WERI-Rb-1 (cell line): ENCODE results near the gene TMEM254.
A peak's percentile ranks its signal among the peaks of the same experiment; 100 is the strongest.

Experiments
- DNase-seq: peaks from one replicate; pipeline ENCODE4 v3.0.0-alpha.2; 2020
- H3K27ac ChIP-seq: fragments of 250-450 bp; sonication (Bioruptor Pico); 2 replicates; pipeline ENCODE4 v1.5.1; 2020; ENCODE audit warnings: mild to moderate bottlenecking, moderate library complexity
- H3K27me3 ChIP-seq: fragments of 250-450 bp; sonication (Bioruptor Pico); 2 replicates; pipeline ENCODE4 v1.5.1; 2021; ENCODE audit warnings: mild to moderate bottlenecking, low read depth, moderate library complexity; ENCODE audit not compliant: insufficient read depth, severe bottlenecking
- H3K36me3 ChIP-seq: fragments of 250-450 bp; sonication (Bioruptor Pico); 2 replicates; pipeline ENCODE4 v1.5.1; 2020; ENCODE audit warnings: mild to moderate bottlenecking, moderate library complexity
- H3K4me3 ChIP-seq: 2 replicates; pipeline ENCODE4 v1.5.1; 2011; ENCODE audit warnings: low read depth, mild to moderate bottlenecking, control low read depth, low read length
- H3K9me3 ChIP-seq: fragments of 250-450 bp; sonication (Bioruptor Pico); 2 replicates; pipeline ENCODE4 v1.5.1; 2021; ENCODE audit warnings: mild to moderate bottlenecking, moderate library complexity; ENCODE audit not compliant: severe bottlenecking
- TF ChIP-seq, protein P1 (sequence below): IDR thresholded peaks from 2 replicates; pipeline ENCODE4 v1.5.1; 2011; ENCODE audit warnings: low read depth, mild to moderate bottlenecking, control low read depth, inconsistent platforms, low read length

TMEM254 gene

DNA sequence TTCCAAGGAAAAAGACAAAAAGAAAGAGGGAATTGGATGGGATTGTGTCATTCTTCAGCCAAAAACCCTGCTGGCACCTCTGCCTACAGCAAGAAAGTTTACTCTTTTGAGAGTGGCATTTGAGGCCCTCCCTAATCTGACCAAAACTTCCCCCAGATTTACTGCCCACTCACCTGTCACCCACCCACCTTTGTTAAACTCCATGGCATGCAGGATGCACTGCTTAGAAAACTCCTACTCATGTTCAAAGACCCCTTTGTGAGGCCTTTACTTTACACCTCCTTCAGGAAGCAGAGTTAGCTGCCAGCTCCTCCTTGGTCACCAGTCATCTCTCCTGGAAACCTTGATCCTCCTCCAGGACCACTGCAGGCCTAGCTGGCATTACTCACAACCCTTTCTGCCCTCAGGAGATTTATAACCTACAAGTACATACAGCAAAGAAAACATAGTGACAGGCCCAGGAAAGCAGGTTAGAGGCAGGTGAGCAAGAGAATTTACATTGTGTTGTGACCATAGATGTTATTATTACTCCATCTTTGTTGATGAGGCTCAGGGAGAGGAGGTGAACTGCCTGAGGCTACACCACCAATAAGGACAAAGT lies 43.7 kb downstream of the TMEM254 start:
- TF ChIP-seq, protein P1, sequence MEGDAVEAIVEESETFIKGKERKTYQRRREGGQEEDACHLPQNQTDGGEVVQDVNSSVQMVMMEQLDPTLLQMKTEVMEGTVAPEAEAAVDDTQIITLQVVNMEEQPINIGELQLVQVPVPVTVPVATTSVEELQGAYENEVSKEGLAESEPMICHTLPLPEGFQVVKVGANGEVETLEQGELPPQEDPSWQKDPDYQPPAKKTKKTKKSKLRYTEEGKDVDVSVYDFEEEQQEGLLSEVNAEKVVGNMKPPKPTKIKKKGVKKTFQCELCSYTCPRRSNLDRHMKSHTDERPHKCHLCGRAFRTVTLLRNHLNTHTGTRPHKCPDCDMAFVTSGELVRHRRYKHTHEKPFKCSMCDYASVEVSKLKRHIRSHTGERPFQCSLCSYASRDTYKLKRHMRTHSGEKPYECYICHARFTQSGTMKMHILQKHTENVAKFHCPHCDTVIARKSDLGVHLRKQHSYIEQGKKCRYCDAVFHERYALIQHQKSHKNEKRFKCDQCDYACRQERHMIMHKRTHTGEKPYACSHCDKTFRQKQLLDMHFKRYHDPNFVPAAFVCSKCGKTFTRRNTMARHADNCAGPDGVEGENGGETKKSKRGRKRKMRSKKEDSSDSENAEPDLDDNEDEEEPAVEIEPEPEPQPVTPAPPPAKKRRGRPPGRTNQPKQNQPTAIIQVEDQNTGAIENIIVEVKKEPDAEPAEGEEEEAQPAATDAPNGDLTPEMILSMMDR, result no peak
- no peak for DNase-seq
- Histone ChIP-seq H3K27me3 (no peaks in the 10 kb centered on the region), H3K9me3 (no peaks in the 10 kb centered on the region), H3K36me3 (no peaks in the 10 kb centered on the region), H3K27ac (no peak overlapping the region), H3K4me3 (no peak overlapping the region)

DNA sequence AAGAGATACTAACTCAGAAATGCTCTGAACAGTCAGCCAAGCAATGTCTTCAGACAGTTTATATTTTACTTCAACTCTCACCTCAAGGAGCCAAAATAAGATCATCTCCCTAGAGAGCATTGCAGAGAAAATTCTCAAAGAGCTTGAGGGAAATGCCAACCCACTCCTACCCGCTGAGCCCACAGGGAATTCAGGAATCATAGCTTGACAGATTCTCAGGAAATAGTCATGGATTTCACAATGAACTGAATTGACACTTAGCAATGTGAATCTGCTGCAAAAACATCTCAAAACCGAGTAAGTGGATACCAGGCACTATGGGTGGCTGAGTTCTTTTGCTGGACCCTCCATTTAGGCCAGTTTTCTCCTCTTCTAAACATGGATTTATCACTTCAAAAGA lies 44.3 kb downstream of the TMEM254 start:
- no peaks in the 10 kb centered on the region for H3K36me3 ChIP-seq
- H3K27ac ChIP-seq, result no peak overlapping the region
- no peaks in the 10 kb centered on the region for H3K27me3 ChIP-seq
- DNase-seq, result no peak
- no peaks in the 10 kb centered on the region for H3K9me3 ChIP-seq
- TF ChIP-seq, protein P1, result no peak
- no peak overlapping the region for H3K4me3 ChIP-seq

DNA sequence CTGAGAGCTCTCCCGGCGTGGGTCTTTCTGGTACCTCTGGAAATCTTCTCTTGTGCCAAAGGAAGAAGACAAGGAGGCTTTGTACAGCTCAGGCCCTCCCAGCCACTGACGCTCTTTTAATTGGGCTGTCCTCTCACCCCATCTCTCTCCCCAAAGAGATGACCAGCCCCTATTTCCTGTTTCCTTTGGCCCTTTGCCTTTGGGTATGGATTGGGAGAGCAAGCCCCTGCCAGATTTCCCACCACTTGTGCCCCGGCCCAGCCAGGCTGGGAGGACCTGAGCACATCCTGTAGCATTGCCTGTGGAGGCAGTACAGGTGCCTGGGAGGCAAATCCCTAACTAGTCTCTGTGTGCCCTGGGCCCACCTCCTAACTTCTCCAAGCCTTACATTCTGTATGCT lies 48.4 kb downstream of the TMEM254 start:
- Histone ChIP-seq H3K27ac (no peak overlapping the region), H3K27me3 (no peaks in the 10 kb centered on the region)
- no peak for DNase-seq

DNA sequence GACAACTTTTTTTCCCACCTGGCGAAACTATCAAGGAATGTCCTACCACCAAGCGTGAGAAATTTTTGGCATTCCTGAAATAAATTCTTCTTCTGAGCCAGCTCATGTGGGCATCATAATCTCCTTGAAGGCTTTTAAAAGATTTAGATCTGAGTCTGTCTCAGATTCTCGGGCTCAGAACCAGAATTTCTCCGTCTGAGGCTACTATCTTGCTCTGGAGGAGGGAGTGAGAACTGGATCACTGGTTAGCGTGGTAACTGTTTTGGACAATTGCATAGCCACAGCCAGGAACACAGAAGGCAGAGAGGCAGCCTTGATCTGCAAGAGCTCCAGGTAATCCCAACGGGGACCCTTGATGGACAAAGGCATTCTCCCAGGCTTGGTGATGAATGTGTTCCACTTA lies 53.0 kb downstream of the TMEM254 start:
- H3K27me3 ChIP-seq, result peaks cover 3% of the 10 kb centered on the region
- no peaks in the 10 kb centered on the region for H3K9me3 ChIP-seq
- H3K36me3 ChIP-seq, result no peaks in the 10 kb centered on the region
- no peak for DNase-seq
- TF ChIP-seq, protein P1, result no peak
- no peak overlapping the region for H3K4me3 ChIP-seq
- H3K27ac ChIP-seq, result no peak overlapping the region

More for the DNA sequence above, 48.4 kb downstream of the TMEM254 start:
- Histone ChIP-seq H3K36me3 (no peaks in the 10 kb centered on the region), H3K4me3 (no peak overlapping the region), H3K9me3 (no peaks in the 10 kb centered on the region)
- TF ChIP-seq, protein P1, result no peak

DNA sequence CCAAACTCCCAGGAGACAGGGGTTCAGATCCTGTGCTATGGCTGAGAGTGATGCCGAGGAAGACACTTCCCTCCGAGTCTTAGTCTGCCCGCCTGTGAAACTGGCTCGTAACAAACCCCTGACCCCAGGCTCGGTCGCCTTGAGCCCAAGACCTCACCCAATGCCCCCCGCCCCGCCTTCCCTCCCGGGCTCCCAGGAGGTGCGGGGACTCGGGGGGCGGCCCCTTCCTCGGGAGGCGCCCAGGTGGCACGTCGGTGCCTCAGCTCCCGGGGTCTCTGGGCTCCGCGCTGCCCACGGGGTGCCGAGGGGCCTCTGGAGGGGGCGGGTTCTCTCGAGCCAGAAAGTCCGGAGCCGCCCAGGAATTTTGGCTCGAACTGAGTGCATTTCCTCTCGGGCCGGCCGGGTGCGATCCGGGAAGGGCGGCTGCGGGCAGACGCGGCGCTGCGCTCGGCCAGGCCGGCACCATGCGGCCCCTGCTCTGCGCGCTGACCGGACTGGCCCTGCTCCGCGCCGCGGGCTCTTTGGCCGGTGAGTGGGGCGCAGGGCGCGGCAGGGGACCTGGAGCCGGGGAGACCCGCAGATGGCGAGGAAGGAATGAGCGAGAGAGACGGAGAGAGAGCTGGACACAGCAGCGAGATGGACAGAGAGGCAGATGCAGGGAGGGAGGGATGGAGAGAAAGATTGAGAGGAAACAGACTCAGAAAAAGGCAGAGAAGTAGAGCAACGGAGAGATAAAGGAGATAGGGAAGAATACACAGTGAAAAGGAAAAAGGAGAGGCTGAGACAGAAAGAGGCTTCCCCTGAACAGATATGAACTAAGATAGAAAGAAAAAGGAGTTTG lies 54.1 kb downstream of the TMEM254 start, which contains the start of gene PLAC9:
Gene PLAC9, plus strand, starts transcription at position 432 of the 841 bp plus-strand sequence. Its CDS starts 33 bp downstream, at position 465.
- Histone ChIP-seq H3K9me3 (no peaks in the 10 kb centered on the region), H3K27me3 (peaks cover 3% of the 10 kb centered on the region), H3K36me3 (no peaks in the 10 kb centered on the region), H3K4me3 (peak within 1 kb of the TSS; percentile 67), H3K27ac (no peak within 1 kb of the TSS)
- TF ChIP-seq, protein P1, result no peak
- DNase-seq, result no peak
